ENCODE results near the gene CHCHD6. TPM values are rescaled to one million over a fixed set of nuclear protein-coding genes. Genes with fewer than 3 reads are reported as not detected.

CHCHD6 gene
- total RNA-seq, 1 donor from 2014 or later, result 38.2 TPM

GRCh38 chr3:126731044-126731443 is 27.0 kb downstream of the CHCHD6 start:
- H3K4me3 ChIP-seq (ENCODE audit: low read depth, low read length), result no peak overlapping the region
- TF ChIP-seq CTCF (conservative IDR thresholded peaks at IDR 0.05; ENCODE audit: low read depth, low read length), result no peak
- no peak for DNase-seq (ENCODE audit: low read depth)

- TF ChIP-seq CTCF (conservative IDR thresholded peaks at IDR 0.05; ENCODE audit: low read depth, low read length), result no peak
- no peak overlapping the region for H3K4me3 ChIP-seq (ENCODE audit: low read depth, low read length)
- DNase-seq (ENCODE audit: low read depth), result no peak
Measured at GRCh38 chr3:126732281-126733060, 28.4 kb downstream of the CHCHD6 start.

- H3K4me3 ChIP-seq (ENCODE audit: low read depth, low read length), result no peak overlapping the region
- no peak for TF ChIP-seq CTCF (conservative IDR thresholded peaks at IDR 0.05; ENCODE audit: low read depth, low read length)
- DNase-seq (ENCODE audit: low read depth), result no peak
Measured at GRCh38 chr3:126733061-126733430, 29.0 kb downstream of the CHCHD6 start.

- no peak for DNase-seq (ENCODE audit: low read depth)
- no peak for TF ChIP-seq CTCF (conservative IDR thresholded peaks at IDR 0.05; ENCODE audit: low read depth, low read length)
Measured at GRCh38 chr3:126734106-126734723, 30.2 kb downstream of the CHCHD6 start.

GRCh38 chr3:126737527-126737926 is 33.5 kb downstream of the CHCHD6 start:
- H3K4me3 ChIP-seq (ENCODE audit: low read depth, low read length), result no peak overlapping the region
- TF ChIP-seq CTCF (conservative IDR thresholded peaks at IDR 0.05; ENCODE audit: low read depth, low read length), result peak; percentile 37
- no peak for DNase-seq (ENCODE audit: low read depth)

More at GRCh38 chr3:126734106-126734723, 30.2 kb downstream of the CHCHD6 start:
- H3K4me3 ChIP-seq (ENCODE audit: low read depth, low read length), result no peak overlapping the region

- DNase-seq (ENCODE audit: low read depth), result no peak
- no peak for TF ChIP-seq CTCF (conservative IDR thresholded peaks at IDR 0.05; ENCODE audit: low read depth, low read length)
- H3K4me3 ChIP-seq (ENCODE audit: low read depth, low read length), result no peak overlapping the region
Measured at GRCh38 chr3:126742057-126742456, 38.0 kb downstream of the CHCHD6 start.
